ENCODE results near the gene RAPGEF2. TPM values are rescaled to one million over a fixed set of nuclear protein-coding genes. Genes with fewer than 3 reads are reported as not detected.

The RAPGEF2 gene
- total and polyA plus RNA-seq, 9 of the 15 experiments (the other 6 are each of a cell fraction or from before 2014, with no cell fraction given): 3.1 to 32.6 (median 23.1) TPM

DNA sequence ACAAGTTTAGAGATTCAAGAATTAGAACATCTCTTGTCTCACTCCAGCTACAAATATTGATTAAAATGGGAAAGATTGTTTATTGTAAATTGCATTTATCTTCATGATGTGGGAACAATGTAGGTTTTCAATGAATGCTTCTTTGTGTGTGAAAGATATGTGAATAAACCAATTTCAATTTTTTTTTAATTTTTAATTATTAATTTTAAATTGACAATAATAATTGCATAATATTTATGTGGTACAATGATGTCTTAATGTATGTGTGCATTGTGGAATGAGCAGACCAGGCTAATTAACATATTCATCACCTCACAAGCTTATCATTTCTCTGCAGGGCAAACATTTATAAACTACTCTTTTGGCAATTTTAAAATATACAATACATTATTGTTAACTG lies 281.1 kb downstream of the RAPGEF2 start (continued):
- TF ChIP-seq, protein P1, sequence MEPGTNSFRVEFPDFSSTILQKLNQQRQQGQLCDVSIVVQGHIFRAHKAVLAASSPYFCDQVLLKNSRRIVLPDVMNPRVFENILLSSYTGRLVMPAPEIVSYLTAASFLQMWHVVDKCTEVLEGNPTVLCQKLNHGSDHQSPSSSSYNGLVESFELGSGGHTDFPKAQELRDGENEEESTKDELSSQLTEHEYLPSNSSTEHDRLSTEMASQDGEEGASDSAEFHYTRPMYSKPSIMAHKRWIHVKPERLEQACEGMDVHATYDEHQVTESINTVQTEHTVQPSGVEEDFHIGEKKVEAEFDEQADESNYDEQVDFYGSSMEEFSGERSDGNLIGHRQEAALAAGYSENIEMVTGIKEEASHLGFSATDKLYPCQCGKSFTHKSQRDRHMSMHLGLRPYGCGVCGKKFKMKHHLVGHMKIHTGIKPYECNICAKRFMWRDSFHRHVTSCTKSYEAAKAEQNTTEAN (CRISPR knock-in tag; IDR thresholded peaks at IDR 0.05): no peak
- TF ChIP-seq GABPB2 (CRISPR knock-in tag; conservative IDR thresholded peaks at IDR 0.05) (no peak), SRSF9 (IDR thresholded peaks at IDR 0.05; ENCODE audit: borderline replicate concordance, low read depth, low read length) (no peak)

DNA sequence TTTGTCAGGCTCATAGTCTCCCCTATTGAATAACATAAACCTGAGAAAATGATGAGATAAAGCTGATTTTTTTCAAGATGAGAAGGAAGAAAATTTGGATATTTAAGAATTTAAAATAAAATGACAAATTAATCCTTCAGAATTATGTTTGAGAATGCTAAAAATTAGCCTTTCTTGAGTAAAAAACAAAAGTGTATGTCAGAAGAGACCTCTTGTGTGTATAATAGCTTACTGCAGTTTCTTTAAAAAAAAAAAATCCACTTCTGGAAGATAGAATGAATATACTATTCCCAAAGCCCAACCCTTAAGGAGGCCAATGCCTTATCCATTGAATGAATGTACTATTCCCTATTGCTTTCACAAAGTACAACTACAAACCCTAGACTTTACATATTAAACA lies 281.8 kb downstream of the RAPGEF2 start:
- no peaks in the 10 kb centered on the region for H3K9me1 ChIP-seq (ENCODE audit: control insufficient read depth, insufficient read depth, low read length)
- H3K79me2 ChIP-seq (ENCODE audit: control insufficient read depth, insufficient read depth, low read length): no peaks in the 10 kb centered on the region
- intact Hi-C loops (cut with micrococcal nuclease) (no loop called here), in situ Hi-C loops (cut with MboI) (no loop called here)
- H3K4me1 ChIP-seq (replicated peaks in 1 of 2; ENCODE audit: control insufficient read depth in 2 of 2, insufficient read depth in 2 of 2, low read length in 2 of 2): no peaks in the 10 kb centered on the region
- H3K4me3 ChIP-seq: no peak overlapping the region
- H4K20me1 ChIP-seq (replicated peaks; ENCODE audit: control insufficient read depth, insufficient read depth, low read length): no peaks in the 10 kb centered on the region
- H3K36me3 ChIP-seq (ENCODE audit: control insufficient read depth, insufficient read depth, low read length): no peaks in the 10 kb centered on the region
- BruUV-seq (replicated peaks): no TSS peak
- H3K9ac ChIP-seq (ENCODE audit: insufficient read depth in 1 of 2, low read depth in 2 of 2, low read length in 2 of 2): no peak overlapping the region
- no peak overlapping the region for H3K27ac ChIP-seq (ENCODE audit: extremely low read depth, low read depth, low read length)
- H2AFZ ChIP-seq (ENCODE audit: low read depth, low read length): no peak overlapping the region
- ChIA-PET CTCF (ENCODE audit: low intra/inter-chr PET ratio) (no interaction called here), POLR2A (no interaction called here)
- H3K9me3 ChIP-seq (replicated peaks; ENCODE audit: control insufficient read depth, insufficient read depth, low read depth, low read length): no peaks in the 10 kb centered on the region
- H3K4me2 ChIP-seq (ENCODE audit: insufficient read depth, low read length): no peak overlapping the region
- ATAC-seq (no peak), FAIRE-seq (no peak), DNase-seq (ENCODE audit: extremely low read depth in 1 of 4, low spot score in 3 of 4) (no peak)
- H3K27me3 ChIP-seq (ENCODE audit: control insufficient read depth in 2 of 2, insufficient read depth in 2 of 2, low read length in 2 of 2): no peaks in the 10 kb centered on the region
- TF ChIP-seq SP1 (CRISPR knock-in tag; IDR thresholded peaks at IDR 0.05) (no peak), RAD21 (CRISPR knock-in tag; conservative IDR thresholded peaks at IDR 0.05 in 1 of 2, IDR thresholded peaks at IDR 0.05 in 1 of 2) (peak in 1 of 2 experiments; percentile 20; a peak in 1 of 4 replicates)
- TF ChIP-seq, protein P2, sequence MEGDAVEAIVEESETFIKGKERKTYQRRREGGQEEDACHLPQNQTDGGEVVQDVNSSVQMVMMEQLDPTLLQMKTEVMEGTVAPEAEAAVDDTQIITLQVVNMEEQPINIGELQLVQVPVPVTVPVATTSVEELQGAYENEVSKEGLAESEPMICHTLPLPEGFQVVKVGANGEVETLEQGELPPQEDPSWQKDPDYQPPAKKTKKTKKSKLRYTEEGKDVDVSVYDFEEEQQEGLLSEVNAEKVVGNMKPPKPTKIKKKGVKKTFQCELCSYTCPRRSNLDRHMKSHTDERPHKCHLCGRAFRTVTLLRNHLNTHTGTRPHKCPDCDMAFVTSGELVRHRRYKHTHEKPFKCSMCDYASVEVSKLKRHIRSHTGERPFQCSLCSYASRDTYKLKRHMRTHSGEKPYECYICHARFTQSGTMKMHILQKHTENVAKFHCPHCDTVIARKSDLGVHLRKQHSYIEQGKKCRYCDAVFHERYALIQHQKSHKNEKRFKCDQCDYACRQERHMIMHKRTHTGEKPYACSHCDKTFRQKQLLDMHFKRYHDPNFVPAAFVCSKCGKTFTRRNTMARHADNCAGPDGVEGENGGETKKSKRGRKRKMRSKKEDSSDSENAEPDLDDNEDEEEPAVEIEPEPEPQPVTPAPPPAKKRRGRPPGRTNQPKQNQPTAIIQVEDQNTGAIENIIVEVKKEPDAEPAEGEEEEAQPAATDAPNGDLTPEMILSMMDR (IDR thresholded peaks at IDR 0.05 in 2 of 3, conservative IDR thresholded peaks at IDR 0.05 in 1 of 3; ENCODE audit: insufficient read depth in 2 of 3, low read depth in 1 of 3, low read length in 3 of 3): 0 out of 6 replicates have a peak, but pooled peaks of 1 of the 3 experiments have one; percentile 16
